Thyroid gland (tissue), 4 donors: ENCODE data around the gene FOXP1.

Experiments
- POLR2A ChIP-seq, 2 donors: fragments of 450-650 bp; IDR thresholded peaks; one replicate each; pipeline ENCODE4 v1.6.1; 2017; ENCODE audit warnings: antibody characterized with exemption in 2 of 2, mild to moderate bottlenecking in 2 of 2, moderate library complexity in 1 of 2
- TF ChIP-seq, protein P1 (sequence below), 6 experiments: fragments of 200-600 bp in 3 of 6; fragments of 450-650 bp in 3 of 6; sonication (generic) in 3 of 6; IDR thresholded peaks; one replicate each; pipeline ENCODE4 v1.5.1; 2016 to 2019; ENCODE audit warnings: antibody characterized with exemption in 6 of 6, mild to moderate bottlenecking in 2 of 6, inconsistent platforms in 1 of 6, moderate library complexity in 1 of 6

DNA sequence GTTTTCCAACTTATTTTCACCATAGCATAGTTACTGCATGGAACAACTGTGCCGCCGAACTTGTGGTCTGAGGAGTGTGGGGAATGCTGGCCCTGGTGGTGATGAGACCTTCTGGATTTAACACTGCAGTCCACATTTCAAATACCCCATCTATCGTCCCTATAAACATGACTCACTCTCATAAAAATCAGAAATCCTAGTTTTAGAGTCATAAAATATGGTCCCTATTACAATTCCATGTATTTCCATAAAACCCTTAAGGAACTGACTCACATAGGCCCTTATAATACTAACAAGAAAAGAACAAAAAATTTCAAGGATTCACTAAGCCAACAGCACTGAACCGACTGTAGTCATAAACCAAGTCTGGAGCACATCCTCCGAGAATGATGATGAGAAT is 147.2 kb downstream of the FOXP1 start:
- TF ChIP-seq, protein P1, sequence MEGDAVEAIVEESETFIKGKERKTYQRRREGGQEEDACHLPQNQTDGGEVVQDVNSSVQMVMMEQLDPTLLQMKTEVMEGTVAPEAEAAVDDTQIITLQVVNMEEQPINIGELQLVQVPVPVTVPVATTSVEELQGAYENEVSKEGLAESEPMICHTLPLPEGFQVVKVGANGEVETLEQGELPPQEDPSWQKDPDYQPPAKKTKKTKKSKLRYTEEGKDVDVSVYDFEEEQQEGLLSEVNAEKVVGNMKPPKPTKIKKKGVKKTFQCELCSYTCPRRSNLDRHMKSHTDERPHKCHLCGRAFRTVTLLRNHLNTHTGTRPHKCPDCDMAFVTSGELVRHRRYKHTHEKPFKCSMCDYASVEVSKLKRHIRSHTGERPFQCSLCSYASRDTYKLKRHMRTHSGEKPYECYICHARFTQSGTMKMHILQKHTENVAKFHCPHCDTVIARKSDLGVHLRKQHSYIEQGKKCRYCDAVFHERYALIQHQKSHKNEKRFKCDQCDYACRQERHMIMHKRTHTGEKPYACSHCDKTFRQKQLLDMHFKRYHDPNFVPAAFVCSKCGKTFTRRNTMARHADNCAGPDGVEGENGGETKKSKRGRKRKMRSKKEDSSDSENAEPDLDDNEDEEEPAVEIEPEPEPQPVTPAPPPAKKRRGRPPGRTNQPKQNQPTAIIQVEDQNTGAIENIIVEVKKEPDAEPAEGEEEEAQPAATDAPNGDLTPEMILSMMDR (IDR thresholded peaks at IDR 0.05): no peak
- TF ChIP-seq POLR2A (IDR thresholded peaks at IDR 0.05): no peak
